ENCODE data around the gene ADAT1. TPM values are rescaled to one million over a fixed set of nuclear protein-coding genes. Genes with fewer than 3 reads are reported as not detected.

The ADAT1 gene
- total RNA-seq, 3 donors from 2014 or later (not counting 1 experiment from before 2014, with no cell fraction given) = 63.5 to 65.2 (median 64.8) TPM

DNA sequence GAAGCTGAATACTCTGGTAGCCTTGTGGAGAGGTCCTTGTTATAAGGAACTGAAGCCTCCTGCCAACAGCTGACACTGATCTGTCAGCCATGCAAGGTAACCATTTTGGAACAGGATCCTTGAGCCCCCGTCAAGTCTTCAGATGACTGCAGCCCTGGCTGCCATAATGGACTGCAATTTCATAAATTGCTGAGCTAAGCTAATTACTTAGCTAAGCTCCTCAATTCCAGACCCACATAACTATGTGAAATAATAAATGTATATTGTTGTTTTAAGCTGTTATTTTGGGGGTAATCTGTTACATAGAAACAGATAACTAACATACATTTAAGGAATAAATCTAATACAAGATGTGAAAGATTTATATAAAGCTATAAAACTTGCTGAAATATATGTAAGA is 16.6 kb downstream of the ADAT1 start:
- Mint-ChIP-seq H3K27me3 (ENCODE audit: low read depth in 2 of 2) (no peaks in the 10 kb centered on the region), H3K27ac (no peak overlapping the region), H3K36me3 (peaks cover 13% of the 10 kb centered on the region), H3K4me1 (peaks cover 0 to 5% of the 10 kb centered on the region in 2 donors), H3K9me3 (no peaks in the 10 kb centered on the region), H3K4me3 (no peak overlapping the region)
- ATAC-seq (no peak), DNase-seq (no peak)
- TF ChIP-seq CTCF (IDR thresholded peaks at IDR 0.05) = no peak
- intact Hi-C loops (cut with micrococcal nuclease) = no loop called here
- Histone ChIP-seq H3K4me3 (ENCODE audit: low read length) (no peak overlapping the region), H3K9me3 (ENCODE audit: control insufficient read depth, insufficient read depth, low read length) (no peaks in the 10 kb centered on the region), H3K27ac (ENCODE audit: low read length) (no peak overlapping the region), H3K27me3 (ENCODE audit: control insufficient read depth, insufficient read depth, low read length) (no peaks in the 10 kb centered on the region), H3K4me1 (ENCODE audit: control insufficient read depth, insufficient read depth, low read length) (no peaks in the 10 kb centered on the region), H3K36me3 (ENCODE audit: control insufficient read depth, insufficient read depth, low read length) (peaks cover 61% of the 10 kb centered on the region)
- WGBS (ENCODE audit: insufficient coverage) = 100% methylated on average over 1 of the region's 1 CpG

GRCh38 chr16:75603241-75603640 is 19.8 kb downstream of the ADAT1 start:
- Histone ChIP-seq H3K4me3 (ENCODE audit: low read length) (no peak overlapping the region), H3K4me1 (ENCODE audit: control insufficient read depth, insufficient read depth, low read length) (no peaks in the 10 kb centered on the region), H3K27ac (ENCODE audit: low read length) (no peak overlapping the region), H3K27me3 (ENCODE audit: control insufficient read depth, insufficient read depth, low read length) (no peaks in the 10 kb centered on the region), H3K36me3 (ENCODE audit: control insufficient read depth, insufficient read depth, low read length) (peaks cover 49% of the 10 kb centered on the region), H3K9me3 (ENCODE audit: control insufficient read depth, insufficient read depth, low read length) (no peaks in the 10 kb centered on the region)
- intact Hi-C loops (cut with micrococcal nuclease) = no loop called here
- DNase-seq (no peak), ATAC-seq (no peak)
- WGBS (ENCODE audit: insufficient coverage) = 97% methylated on average over 4 of the region's 4 CpGs
- Mint-ChIP-seq H3K27ac (no peak overlapping the region), H3K9me3 (no peaks in the 10 kb centered on the region), H3K4me3 (no peak overlapping the region), H3K4me1 (peaks cover 0 to 5% of the 10 kb centered on the region in 2 donors), H3K27me3 (ENCODE audit: low read depth in 2 of 2) (no peaks in the 10 kb centered on the region), H3K36me3 (peaks cover 13% of the 10 kb centered on the region)
- no peak for TF ChIP-seq CTCF (IDR thresholded peaks at IDR 0.05)

DNA sequence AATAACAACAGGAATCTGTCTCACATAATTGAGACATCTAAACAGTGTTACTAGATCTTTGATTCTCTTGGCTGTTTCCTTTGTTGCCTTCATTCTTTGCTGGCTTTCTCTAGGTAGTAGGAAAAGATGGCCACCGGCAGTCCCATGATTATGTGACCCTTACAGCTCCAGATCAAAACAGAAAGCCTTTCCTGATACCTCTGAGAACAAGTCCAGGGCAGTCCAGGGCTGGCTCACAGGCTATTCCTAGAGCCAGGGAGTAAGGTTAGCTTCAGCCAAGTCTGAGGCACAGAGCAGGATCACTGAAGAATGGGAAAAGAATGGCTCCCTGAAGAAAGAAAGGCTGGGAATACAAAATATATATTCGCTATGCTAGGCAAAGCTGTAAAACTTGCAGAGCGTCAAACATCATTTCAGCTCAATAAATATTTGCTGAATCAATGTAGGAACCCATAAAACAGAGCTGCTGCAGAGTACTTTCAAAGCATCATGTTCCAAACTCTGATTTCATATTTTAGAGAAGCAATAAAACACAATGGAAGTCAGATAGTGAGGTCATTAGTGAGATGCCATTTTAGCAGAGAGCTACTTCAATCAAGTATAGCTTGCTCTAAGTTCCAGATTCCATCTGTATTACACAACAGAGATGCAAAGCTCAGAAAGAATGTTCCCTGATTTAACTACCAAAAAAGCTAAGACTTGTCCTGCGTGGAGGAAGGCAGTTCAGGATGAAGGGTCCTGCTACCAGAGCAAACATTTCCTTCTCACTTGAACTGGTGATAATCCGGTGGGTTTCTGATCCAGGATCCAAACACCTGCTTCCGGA is 23.4 kb downstream of the ADAT1 start:
- intact Hi-C loops (cut with micrococcal nuclease) = no loop called here
- Histone ChIP-seq H3K36me3 (ENCODE audit: control insufficient read depth, insufficient read depth, low read length) (peaks cover 37% of the 10 kb centered on the region), H3K27ac (ENCODE audit: low read length) (no peak overlapping the region), H3K27me3 (ENCODE audit: control insufficient read depth, insufficient read depth, low read length) (no peaks in the 10 kb centered on the region), H3K4me3 (ENCODE audit: low read length) (no peak overlapping the region), H3K4me1 (ENCODE audit: control insufficient read depth, insufficient read depth, low read length) (no peaks in the 10 kb centered on the region), H3K9me3 (ENCODE audit: control insufficient read depth, insufficient read depth, low read length) (no peaks in the 10 kb centered on the region)
- no peak for ATAC-seq
- over 99% methylated on average over 6 of the region's 6 CpGs for WGBS (ENCODE audit: insufficient coverage)
- no peaks in the 10 kb centered on the region for H3K27me3 Mint-ChIP-seq (ENCODE audit: low read depth in 2 of 2)
- peaks cover 13% of the 10 kb centered on the region for H3K36me3 Mint-ChIP-seq
- H3K4me1 Mint-ChIP-seq = peaks cover 0 to 1% of the 10 kb centered on the region in 2 donors
- peaks cover 0 to 2% of the 10 kb centered on the region in 2 donors for H3K9me3 Mint-ChIP-seq
- no peak overlapping the region for H3K27ac Mint-ChIP-seq
- TF ChIP-seq CTCF (IDR thresholded peaks at IDR 0.05) = no peak
- DNase-seq = no peak
- no peak overlapping the region for H3K4me3 Mint-ChIP-seq
